NCI-H2196 treated with DMSO at 0.1 percent for 48 hours (cell line): ENCODE data around the gene AKR1C4.
"Not testable (repeated sequence)": the region's sequence is repeated elsewhere in the genome, so short reads cannot be mapped to it uniquely, and the experiment has no call there.

ENCODE experiments used
- DNase-seq: peaks from one replicate; lab custom pipeline; 2025; ENCODE audit not compliant: unreplicated experiment; lab: John Stamatoyannopoulos, UW

The AKR1C4 gene

GRCh38 chr10:5196702-5197113 lies at the start of gene AKR1C4:
TSS of gene AKR1C4 (plus strand) at chr10:5196837. CDS start at chr10:5196868, 31 bp downstream.
- no peak for DNase-seq

- no peak for DNase-seq
Measured at GRCh38 chr10:5146920-5147254, 49.8 kb upstream of the AKR1C4 start.

- DNase-seq, result no peak
Measured at GRCh38 chr10:5147255-5147980, 49.2 kb upstream of the AKR1C4 start.

- DNase-seq, result no peak
Measured at GRCh38 chr10:5147981-5148677, 48.5 kb upstream of the AKR1C4 start.

GRCh38 chr10:5148678-5149032 lies 48.0 kb upstream of the AKR1C4 start:
- DNase-seq, result no peak

GRCh38 chr10:5151076-5151475 lies 45.6 kb upstream of the AKR1C4 start:
- DNase-seq, result no peak

- no peak for DNase-seq
Measured at GRCh38 chr10:5155951-5156350, 40.7 kb upstream of the AKR1C4 start.

GRCh38 chr10:5157501-5157900 lies 39.1 kb upstream of the AKR1C4 start:
- no peak for DNase-seq

- DNase-seq, result no peak
Measured at GRCh38 chr10:5159126-5159525, 37.5 kb upstream of the AKR1C4 start.

GRCh38 chr10:5163487-5163886 lies 33.1 kb upstream of the AKR1C4 start:
- DNase-seq, result no peak

- no peak for DNase-seq
Measured at GRCh38 chr10:5165738-5166137, 30.9 kb upstream of the AKR1C4 start.

GRCh38 chr10:5168897-5169420 lies 27.7 kb upstream of the AKR1C4 start:
- DNase-seq, result no peak

GRCh38 chr10:5175581-5175980 lies 21.1 kb upstream of the AKR1C4 start:
- DNase-seq, result not testable (repeated sequence)

- not testable (repeated sequence) for DNase-seq
Measured at GRCh38 chr10:5180503-5180902, 16.1 kb upstream of the AKR1C4 start.

GRCh38 chr10:5183923-5184322 lies 12.7 kb upstream of the AKR1C4 start:
- no peak for DNase-seq

GRCh38 chr10:5184987-5185775 lies 11.5 kb upstream of the AKR1C4 start, which contains the start of gene AKR1C8:
TSS of gene AKR1C8 (minus strand) at chr10:5185150. CDS start at chr10:5185104, 46 bp downstream.
- DNase-seq, result no peak

GRCh38 chr10:5187867-5188266 lies 8.8 kb upstream of the AKR1C4 start:
- no peak for DNase-seq

GRCh38 chr10:5188358-5188757 lies 8.3 kb upstream of the AKR1C4 start:
- DNase-seq, result no peak

GRCh38 chr10:5194431-5194830 lies 2.2 kb upstream of the AKR1C4 start:
- no peak for DNase-seq

- DNase-seq, result no peak
Measured at GRCh38 chr10:5195727-5196374, 786 bp upstream of the AKR1C4 start.

- DNase-seq, result no peak
Measured at GRCh38 chr10:5198386-5198785, 1.7 kb downstream of the AKR1C4 start.
